ENCODE data around the gene CLINT1.
"Not testable (repeated sequence)": the region's sequence is repeated elsewhere in the genome, so short reads cannot be mapped to it uniquely, and the experiment has no call there.

The CLINT1 gene

DNA sequence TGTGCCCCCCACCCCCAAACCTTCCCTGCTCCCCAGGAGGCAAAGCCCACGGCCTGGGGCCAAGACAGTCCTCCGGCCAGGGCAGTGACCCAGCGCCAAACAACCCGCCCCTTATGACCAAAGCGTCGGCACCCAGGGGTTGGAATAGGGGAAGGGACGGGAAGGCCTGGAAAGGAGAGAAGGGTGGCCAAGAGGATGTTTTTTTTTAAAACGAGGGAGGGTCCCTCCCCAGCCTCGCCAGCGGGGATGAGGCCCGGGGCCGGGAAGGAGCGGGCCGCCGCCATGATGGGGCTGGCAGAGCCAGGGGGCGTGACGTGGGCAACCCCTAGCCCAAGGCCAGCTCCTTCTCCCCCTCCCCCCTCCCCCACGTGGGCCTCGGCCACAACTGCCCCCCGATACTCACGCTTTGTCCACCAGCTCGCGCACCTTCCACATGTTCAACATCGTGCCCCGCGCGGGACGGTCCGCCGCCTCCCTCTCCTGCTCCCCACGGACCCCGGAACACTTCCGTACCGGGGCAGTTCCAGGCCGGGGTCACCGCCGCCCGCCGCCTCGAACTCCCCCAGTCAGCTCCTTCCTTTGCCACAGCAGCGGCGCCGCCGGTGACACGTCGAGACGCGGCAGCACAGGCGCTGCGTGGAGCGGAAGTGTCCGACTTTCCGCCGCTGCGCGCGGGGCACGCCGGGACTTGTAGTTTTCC lies at the start of gene CLINT1:
CLINT1 (minus strand) TSS at position 619 of the 700 bp plus-strand sequence; CDS start at position 444, 175 bp downstream.
- DNase-seq: peak; percentile 95

DNA sequence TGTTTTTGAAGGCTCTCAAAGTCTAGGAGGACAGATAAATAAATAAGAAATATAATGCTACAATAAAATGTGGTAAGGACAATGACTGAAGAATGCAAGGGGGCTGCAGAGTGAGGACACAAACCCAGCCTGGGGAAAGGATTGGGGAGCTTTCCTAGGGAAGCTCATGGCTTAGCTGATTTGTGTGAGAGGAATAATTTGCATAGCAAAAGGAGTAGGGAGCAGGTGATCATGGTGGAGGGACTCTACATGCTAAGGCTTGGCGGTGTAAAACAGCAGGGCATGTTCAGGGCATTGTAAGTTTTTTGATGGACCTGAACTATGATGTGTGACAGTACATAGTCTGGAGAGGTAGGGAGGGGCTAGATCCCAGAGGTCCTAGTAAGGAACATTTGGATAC lies 49.5 kb upstream of the CLINT1 start:
- DNase-seq: no peak

DNA sequence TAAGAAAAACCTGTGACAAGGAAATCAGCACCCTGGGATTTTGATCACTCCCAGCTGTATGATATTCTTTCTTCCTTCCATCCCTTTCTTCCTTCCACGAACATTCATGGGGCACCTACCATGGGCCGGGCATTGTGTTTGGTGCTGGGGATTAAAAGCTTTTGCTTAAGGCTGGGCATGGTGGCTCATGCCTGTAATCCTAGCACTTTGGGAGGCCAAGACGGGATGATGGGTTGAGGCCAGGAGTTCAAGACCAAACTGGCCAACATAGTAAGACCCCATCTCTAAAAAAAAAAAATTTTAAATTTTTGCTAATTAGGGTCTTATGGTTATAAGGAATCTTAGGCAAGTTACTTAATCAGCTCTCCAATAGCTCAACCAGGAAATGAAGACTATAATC lies 48.5 kb upstream of the CLINT1 start:
- no peak for DNase-seq

DNA sequence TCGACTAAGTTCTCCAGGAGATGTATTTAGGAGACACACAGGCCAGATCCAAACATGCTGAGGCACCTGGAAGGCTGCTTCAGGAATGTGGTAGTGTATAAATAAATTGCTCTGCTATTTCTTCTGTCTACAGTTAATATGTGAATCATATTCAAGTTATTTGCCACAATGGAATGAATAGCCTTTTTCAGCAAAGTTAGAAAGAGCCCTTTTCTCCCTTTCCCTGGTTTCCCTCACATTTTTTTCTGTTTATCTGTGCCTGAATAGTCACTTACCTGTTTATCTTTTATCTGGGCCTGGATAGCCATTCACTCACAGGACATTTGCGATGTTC lies 44.1 kb upstream of the CLINT1 start:
- no peak for DNase-seq

DNA sequence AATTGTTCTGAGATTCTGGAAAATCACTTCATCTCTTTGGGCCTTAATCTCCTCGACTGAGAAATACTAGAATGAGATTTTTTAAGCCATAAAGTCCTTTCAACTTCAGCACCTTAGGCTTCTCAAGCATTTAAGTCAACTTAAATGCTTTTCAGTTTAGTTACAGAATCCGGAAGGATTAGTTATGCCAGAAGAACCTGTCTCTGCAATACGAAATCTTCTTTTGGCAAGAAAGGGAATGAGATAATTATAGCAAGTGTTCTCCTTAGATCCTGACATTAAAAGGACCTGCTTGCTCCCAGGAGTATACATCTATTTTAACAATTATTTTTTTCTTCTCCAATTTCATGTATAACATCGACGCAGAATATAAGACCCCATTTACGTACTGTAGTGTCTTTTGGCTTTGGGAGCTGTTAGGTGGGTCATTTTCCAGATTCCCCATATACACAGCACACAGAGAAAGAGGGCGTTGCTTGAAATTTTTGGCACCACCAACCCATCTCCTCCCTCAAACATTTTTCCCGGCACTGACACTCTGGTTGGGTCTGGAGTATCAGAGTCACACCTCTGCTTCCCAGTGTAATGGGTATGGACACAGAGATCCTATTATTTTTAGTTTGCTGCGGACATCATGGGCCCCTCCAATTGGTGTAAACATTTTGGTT lies 43.6 kb upstream of the CLINT1 start:
- DNase-seq: no peak

DNA sequence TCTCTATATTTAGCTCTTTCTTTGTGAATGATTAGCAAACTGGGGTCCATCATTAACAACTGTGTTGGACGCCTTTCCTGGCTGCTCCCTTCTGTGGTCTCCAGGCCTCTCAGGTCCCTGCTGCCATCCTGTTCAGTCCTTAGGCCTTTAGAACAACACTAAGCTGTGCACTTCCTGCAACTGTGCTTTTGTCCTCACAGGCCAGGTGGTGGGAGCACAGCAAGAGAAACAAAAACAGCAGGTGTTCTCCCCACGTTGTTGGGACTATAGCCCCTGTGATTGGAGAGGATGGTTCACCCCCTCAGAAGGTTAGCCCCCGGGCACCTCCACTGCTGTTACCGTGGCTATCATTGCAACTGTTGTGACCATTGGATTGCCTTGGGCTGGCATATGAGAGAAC lies 41.7 kb upstream of the CLINT1 start:
- no peak for DNase-seq

DNA sequence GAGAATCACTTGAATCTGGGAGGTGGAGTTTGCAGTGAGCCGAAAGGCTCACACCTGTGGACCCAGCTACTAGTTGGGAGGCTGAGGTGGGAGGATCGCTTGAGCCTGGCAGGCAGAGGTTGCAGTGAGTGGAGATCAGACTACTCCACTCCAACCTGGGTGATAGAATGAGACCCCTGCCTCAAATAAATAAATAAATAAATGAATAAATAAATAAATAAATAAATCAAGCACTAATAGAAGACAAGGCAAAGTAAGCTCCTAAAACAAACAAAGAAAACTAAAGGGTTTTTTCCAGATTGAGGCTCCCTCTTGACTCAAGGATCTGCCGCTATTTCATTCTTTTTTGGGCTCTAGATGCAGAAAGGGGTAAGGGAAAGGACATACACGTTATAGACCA lies 34.7 kb upstream of the CLINT1 start:
- no peak for DNase-seq

DNA sequence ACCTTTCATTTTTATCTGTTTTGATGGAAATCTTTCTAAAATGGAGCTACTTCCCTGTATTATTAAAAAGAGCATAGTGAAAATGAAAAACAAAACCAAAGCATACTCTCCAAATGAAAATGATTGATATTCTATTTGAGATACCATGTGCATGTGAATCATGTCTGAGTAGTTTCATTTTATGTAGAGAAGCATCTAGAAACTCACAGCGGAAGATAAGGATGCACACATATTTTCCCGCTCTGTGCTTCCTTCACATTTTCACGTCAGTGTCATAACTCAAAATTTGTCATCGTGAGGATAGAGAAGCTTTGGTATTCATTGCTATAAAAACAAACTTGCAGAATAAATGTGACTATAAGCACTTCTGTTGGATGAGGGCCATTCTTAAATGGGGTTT lies 34.0 kb upstream of the CLINT1 start:
- DNase-seq: peak; percentile 32

DNA sequence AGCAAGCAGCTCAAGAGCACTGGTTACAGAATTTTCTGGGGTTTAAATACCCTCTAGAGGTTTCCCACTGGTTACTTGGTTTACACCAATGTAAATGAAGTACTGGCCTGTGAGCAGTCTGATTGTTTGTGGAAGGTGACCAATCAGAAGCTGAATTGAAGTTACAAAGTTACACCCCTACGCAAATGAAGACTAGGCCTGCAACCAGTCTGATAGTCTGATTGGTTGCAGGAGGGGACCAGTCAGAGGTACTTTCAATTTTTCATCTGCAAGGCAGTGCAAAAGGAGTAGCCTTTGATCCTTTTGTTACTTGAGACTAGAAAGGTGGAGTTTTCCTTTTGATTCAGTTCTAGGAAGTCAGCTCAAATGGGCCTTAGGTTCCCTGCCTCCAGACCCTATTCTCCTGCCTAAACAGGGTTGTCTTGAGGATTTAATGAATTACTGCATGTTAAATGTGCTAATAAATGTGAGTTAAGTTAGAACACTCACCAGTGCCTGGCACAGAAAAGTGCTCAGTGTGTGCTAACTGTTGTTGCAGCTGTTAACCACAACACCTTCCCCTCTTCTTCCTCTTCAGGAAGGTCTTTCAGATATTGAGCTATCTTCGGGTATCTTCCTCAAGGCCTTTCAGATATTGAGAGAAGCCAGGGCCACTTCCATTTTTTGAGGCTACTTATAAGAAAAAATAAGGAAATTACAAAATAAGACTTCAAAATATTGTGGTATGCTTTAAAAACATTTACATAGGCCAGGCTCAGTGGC lies 32.1 kb upstream of the CLINT1 start:
- peak; percentile 8 for DNase-seq

DNA sequence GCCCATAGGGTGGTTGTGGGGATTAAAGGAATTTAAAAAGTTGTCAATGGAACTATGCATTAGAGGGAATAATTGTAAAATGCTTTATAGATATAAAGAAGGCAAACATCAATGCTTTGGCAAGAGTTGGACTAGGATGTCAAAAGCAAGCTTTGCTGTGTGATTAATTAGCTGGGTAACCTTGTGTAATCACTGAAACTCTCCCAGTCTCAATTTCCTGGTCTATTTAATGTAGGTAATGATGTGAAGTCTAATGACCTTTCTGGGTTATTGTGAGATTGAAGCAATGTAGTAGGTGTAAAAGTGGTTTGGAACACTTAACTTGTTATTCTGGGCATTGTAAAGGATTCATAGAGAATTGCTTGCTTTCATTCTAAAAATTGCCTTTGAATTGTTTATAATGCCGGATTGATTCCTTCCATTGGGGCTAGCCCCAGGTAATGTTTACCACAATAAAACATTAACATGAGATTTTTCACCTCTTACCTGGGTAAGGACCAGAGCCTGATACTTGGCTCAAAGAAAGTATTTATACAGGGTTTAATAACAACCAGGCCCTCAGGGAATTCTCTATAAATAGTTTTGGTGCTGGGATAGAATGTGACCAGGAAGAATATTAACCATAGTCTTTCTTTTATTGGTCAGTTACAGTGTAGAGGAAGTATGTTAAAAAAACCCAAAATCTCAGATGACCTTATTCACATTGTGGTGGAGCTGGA lies 30.0 kb upstream of the CLINT1 start:
- DNase-seq: no peak

DNA sequence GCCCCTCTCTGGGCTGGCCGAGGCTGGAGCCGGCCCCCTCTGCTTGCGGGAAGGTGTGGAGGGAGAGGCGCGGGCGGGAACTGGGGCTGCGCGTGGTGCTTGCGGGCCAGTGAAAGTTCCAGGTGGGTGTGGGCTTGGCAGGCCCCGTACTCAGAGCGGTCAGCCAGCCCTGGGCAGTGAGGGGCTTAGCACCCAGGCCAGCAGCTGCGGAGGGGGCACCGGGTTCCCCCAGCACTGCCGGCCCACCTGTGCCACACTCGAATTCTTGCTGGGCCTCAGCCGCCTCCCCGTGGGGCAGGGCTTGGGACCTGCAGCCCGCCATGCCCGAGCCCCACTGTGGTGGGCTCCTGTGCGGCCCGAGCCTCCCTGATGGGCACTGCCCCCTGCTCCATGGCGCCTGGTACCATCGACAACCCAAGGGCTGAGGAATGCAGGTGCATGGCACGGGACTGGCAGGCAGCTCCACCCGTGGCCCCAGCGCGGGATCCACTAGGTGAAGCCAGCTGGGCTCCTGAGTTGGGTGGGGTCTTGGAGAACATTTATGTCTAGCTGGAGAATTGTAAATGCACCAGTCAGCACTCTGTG lies 27.9 kb upstream of the CLINT1 start:
- DNase-seq: no peak

DNA sequence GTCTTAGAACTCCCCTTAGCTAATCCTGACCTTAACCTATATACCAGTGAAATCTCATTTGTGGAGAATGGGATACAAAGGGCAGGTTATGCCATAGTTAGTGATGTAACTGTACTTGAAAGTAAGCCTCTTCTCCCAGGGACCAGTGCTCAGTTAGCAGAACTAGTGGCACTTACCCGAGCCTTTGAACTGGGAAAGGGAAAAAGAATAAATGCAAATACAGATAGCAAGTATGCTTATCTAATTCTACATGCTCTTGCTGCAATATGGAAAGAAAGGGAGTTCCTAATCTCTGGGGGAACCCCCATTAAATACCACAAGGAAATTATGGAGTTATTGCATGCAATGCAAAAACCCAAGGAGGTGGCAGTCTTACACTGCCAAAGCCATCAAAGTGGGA lies 26.1 kb upstream of the CLINT1 start:
- DNase-seq: not testable (repeated sequence)

DNA sequence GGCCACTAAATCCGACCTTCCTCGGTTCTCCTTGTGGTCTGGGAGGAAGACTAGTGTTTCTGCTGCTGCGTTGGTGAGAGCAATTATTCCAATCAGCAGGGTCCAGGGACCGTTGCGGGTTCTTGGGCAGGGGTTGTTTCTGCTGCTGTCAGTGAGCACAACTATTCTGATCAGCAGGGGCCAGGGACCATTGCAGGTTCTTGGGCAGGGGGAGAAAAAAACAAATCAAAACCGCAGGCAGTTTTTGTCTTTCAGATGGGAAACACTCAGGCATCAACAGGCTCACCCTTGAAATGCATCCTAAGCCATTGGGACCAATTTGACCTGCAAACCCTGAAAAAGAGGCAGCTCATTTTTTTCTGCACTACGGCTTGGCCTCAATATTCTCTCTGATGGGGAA lies 22.6 kb upstream of the CLINT1 start:
- not testable (repeated sequence) for DNase-seq

DNA sequence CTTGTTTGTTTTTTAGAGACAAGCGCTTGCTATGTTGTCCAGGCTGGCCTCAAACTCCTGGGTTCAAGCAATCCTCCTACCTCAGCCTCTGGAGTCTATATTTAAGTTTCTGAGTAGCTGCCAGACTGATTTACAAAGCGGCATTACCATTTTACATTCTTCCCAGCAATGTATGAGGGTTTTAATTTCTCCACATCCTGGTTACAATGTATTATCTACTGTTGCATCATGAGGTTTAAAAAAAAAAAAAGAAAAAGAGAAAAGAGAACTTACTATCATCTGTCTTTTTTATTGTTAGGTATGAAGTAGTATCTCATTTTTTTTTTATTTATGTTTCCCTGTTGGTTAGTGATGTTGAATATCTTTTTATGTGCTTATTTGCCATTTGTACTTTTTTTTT lies 18.9 kb upstream of the CLINT1 start:
- DNase-seq: no peak

DNA sequence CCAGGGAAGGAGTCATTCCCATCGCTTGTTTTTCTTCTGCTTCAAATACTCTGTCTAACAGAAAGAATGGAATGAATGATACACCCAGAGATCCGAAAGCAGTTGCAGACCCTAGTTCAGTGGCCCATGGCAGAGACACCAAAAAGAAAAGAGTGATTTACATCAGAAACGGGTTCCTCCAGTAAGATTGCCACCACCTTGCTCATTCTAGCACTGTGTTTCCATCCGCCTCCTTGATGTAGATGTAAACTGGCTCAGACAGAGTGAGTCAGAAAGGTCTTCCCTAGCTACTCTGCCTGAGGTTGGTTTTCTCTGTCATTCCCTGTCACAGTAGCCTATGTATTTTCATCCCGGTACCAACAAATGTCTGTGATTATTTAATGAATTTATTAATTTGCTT lies 15.9 kb upstream of the CLINT1 start:
- DNase-seq: peak; percentile 34

DNA sequence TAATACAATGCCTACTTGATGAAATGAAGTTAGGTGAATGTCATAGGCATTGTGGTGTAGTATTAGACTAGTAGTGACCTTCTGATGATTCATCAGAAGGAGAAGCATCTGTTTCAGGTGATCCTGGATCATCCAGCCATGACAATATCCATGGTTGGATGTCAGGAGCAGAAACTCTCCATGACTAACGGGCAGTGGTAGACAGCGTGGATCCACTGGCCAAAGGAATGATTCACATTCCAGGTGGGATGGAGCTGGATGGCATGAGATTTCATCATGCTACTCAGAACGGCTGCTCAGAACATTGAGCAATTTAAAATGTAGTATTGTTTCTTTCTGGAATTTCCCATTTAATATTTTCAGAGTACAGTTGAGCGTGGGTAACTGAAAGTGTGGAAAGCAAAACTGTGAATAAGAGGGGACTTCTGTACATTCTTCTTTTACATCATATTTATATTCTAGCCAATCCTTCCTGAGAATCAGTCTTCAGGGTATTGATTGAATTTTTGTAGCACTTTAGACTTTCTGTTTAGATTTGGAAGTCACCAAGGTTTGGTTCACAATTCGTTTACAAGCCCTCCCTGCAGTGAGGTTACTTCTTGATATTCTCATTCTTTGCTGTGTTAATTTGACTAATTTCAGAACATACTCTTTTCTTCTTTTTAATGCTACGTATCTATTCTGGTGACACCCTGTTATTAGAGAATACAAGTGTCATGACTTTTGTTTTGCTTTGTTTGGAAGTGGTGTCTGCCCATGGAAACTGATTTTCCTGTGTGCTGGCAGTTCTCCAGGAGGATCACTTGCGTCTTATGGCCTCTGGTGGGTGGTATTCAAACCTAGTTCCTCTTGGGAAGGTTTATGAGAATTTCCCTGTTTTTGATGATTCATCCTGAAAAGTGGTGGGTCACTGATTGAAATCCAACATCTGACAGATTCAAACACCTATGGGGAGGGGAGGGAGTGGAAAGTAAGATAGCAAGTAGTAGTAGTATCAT lies 12.2 kb upstream of the CLINT1 start:
- peak; percentile 37 for DNase-seq

DNA sequence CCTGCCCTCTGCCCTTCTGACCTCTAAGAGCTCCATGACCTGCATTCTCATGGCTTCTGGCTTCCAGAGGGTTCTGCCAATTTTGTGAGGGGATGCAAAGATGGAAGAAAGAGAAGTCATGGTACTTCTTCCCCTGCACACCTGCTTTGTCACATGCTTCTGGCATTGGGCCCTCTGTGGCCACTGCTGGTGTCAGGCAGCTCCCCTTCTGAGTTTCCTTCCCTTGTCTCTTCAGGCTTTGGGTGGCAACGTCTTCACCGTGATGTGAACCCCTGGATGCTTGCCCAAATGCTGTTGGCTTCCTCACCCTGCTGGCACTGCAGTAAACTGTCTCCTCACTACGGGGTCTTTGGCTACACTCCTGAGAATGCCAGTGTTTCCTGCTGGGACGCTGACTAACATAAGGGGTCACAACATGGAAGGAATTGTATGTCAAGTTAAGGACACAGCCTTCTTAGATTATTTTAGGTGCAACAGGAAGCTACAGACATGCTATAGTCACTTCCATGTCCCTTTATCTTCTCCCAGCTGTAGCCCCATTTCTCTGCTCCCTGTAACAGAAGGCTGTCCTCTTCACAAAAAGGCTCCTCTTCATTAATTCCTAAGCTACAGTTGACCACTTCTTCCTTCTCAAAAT lies 8.9 kb upstream of the CLINT1 start:
- DNase-seq: no peak

DNA sequence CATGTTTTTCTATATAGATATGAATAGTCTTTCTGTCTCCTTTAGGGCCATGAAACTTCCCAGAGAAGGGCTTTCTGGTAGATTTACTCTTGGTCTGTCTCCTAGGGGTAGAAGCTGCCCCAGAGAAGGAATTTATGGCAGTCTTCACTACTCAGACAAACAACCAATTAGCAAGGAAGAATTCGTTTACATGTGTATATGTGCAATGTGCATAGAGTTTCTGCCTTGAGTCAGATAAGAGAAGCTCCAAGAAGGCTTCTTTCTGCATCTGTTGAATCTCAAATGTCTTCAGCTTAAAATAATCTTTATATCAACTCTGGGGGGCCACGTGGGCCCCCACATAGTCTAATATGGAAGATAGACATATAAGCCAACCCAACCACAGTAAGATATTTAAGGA lies 7.6 kb upstream of the CLINT1 start:
- no peak for DNase-seq

DNA sequence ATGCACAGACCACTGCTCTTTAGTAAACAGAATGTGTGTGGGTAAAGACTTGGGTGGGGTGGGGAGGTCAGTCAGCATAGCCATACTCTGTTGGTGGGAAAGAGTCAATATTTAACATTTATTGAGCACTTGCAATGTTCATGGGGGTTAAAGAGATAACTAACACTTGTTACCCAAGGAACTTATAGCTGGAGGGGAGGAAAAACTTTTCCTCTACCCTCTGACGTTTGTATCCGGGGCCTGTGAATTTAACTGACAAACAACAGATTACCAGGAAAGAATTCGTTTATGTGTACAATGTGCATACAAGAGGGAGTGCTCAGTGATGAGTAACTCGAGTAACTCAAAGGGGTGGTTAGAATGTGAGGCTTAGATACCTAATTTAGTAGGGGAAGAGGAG lies 6.8 kb upstream of the CLINT1 start:
- DNase-seq: no peak

DNA sequence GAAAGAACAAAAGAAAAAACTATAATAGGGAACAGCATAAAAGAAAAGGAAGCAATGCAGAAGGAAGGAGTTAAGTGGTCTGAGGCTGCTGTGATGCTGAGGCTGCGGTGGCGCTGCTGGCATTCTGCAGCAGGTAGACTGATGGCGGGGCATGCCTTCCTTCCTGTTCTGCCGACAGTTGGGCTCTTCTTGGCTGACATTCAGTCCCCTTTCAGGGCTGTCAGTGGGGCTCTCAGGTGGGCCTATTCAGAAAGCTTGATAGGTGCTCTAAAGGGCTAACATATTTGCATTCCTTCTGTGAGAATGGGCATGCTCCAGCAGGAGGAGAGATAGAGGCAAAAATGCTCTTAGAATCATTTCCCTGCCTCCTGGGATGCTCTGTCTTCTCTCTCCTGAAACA lies 5.1 kb upstream of the CLINT1 start:
- DNase-seq: no peak

DNA sequence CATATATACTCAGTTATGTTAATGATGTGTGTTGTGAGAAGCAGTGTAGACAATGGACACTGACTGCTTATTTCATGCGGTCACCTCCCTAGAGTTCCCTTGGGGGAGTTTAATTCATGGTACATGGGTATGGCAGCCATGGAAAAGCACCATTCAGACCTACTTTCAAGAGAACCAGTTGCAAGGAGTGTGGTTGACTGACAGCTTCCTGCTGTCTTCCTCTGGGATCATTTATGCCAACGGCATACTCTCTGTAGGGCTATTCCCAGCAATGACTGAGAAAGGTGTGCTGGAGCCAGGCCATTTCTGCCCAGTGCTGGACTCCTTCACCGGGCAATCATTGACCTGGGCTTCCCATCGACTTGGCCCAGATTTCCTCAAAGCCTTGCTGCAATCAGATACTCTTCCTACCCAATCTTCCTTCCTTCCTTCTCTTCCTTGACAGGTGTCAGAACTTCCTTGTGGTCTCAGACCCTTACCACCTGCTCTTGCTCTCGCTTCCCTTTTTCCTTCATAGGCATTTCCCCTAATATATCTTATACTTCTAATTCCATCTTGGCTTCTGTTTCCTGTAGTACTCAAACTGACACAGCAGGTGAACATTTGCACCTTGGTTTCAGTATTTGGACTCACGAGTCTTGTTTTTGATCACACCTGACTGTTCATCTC lies 3.4 kb upstream of the CLINT1 start:
- peak; percentile 45 for DNase-seq

Data from activated CD4-positive, alpha-beta T cell treated with anti-CD3 and anti-CD28 coated beads, Interleukin-10, Interleukin-2, amounts not matched to agents 100 ng/mL and 50 ng/mL, durations not matched to agents 16 hours and 8 hours (primary cell).